Measurements from ENCODE around the gene ACACA.

DNA sequence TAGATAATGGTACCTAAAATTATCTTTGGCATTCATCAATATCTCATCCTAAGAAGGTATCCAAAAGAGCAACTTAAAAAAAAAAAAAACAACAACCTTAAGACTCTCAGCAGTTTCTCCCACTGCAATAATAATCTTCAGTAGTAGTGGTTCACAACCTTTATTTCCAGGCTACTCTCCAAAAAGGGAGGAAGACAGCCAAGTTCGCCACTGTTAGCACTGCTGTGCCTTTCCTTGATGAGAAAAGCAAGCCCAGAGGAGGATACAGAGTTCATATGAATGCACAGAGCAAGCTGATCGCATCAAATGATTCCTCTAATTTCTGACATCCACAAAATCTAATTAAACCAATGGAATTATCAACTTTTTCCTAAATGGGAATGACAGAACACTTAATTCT is 258.5 kb downstream of the ACACA start:
- TF ChIP-seq EZH2 (IDR thresholded peaks at IDR 0.05; ENCODE audit: low read length, unreplicated experiment): no peak
- TF ChIP-seq, protein P1, sequence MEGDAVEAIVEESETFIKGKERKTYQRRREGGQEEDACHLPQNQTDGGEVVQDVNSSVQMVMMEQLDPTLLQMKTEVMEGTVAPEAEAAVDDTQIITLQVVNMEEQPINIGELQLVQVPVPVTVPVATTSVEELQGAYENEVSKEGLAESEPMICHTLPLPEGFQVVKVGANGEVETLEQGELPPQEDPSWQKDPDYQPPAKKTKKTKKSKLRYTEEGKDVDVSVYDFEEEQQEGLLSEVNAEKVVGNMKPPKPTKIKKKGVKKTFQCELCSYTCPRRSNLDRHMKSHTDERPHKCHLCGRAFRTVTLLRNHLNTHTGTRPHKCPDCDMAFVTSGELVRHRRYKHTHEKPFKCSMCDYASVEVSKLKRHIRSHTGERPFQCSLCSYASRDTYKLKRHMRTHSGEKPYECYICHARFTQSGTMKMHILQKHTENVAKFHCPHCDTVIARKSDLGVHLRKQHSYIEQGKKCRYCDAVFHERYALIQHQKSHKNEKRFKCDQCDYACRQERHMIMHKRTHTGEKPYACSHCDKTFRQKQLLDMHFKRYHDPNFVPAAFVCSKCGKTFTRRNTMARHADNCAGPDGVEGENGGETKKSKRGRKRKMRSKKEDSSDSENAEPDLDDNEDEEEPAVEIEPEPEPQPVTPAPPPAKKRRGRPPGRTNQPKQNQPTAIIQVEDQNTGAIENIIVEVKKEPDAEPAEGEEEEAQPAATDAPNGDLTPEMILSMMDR (conservative IDR thresholded peaks at IDR 0.05; ENCODE audit: low read depth, low read length): no peak
- TF ChIP-seq EZH2phosphoT487 (IDR thresholded peaks at IDR 0.05; ENCODE audit: borderline replicate concordance, low read length): no peak
